HepG2 (cell line): ENCODE results near the gene CYBC1. TPM values are rescaled to one million over a fixed set of nuclear protein-coding genes. Genes with fewer than 3 reads are reported as not detected.

Experiments
- DPF2 ChIP-seq: sonication (generic); formaldehyde crosslinking; IDR thresholded peaks from 2 replicates; pipeline ENCODE4 v1.4.0; 2020; ENCODE audit warnings: mild to moderate bottlenecking, low read depth, missing genetic modification reagents, borderline replicate concordance
- ETV6 ChIP-seq: sonication (generic); formaldehyde crosslinking; conservative IDR thresholded peaks from 2 replicates; pipeline ENCODE4 v1.4.0; 2020; ENCODE audit warnings: missing genetic modification reagents
- HINFP ChIP-seq: sonication (generic); formaldehyde crosslinking; IDR thresholded peaks from 2 replicates; pipeline ENCODE4 v1.4.0; 2020; ENCODE audit warnings: low read depth, mild to moderate bottlenecking, missing genetic modification reagents
- KIAA2018 ChIP-seq: sonication (generic); formaldehyde crosslinking; IDR thresholded peaks from 2 replicates; pipeline ENCODE4 v1.5.0; 2020; ENCODE audit warnings: mild to moderate bottlenecking, missing genetic modification reagents, borderline replicate concordance
- NFYB ChIP-seq: sonication (generic); formaldehyde crosslinking; IDR thresholded peaks from 2 replicates; pipeline ENCODE4 v1.4.0; 2020; ENCODE audit warnings: missing genetic modification reagents
- SNAI1 ChIP-seq: sonication (generic); formaldehyde crosslinking; IDR thresholded peaks from 2 replicates; pipeline ENCODE4 v1.5.0; 2020; ENCODE audit warnings: mild to moderate bottlenecking, missing genetic modification reagents, borderline replicate concordance
- ZNF441 ChIP-seq: sonication (generic); formaldehyde crosslinking; IDR thresholded peaks from 2 replicates; pipeline ENCODE4 v1.7.0; 2021; ENCODE audit warnings: missing genetic modification reagents, borderline replicate concordance
- ZNF678 ChIP-seq: sonication (generic); formaldehyde crosslinking; IDR thresholded peaks from 2 replicates; pipeline ENCODE4 v1.4.0; 2020; ENCODE audit warnings: mild to moderate bottlenecking, missing genetic modification reagents
- ZNF770 ChIP-seq: sonication (generic); formaldehyde crosslinking; IDR thresholded peaks from 2 replicates; pipeline ENCODE4 v1.5.0; 2020; ENCODE audit warnings: mild to moderate bottlenecking, missing genetic modification reagents
- ZNF781 ChIP-seq: sonication (generic); formaldehyde crosslinking; IDR thresholded peaks from 2 replicates; pipeline ENCODE4 v1.5.1; 2020; ENCODE audit warnings: borderline replicate concordance, mild to moderate bottlenecking, missing genetic modification reagents; ENCODE audit errors: not compliant biosample characterization
- ZSCAN30 ChIP-seq: sonication (generic); formaldehyde crosslinking; IDR thresholded peaks from 2 replicates; pipeline ENCODE4 v1.5.0; 2020; ENCODE audit warnings: mild to moderate bottlenecking, missing genetic modification reagents
- polyA plus RNA-seq, 8 experiments: library from polyadenylated mRNA; depleted of rRNA in 3 of 8; stranded (reverse) in 7 of 8; unstranded in 1 of 8; fragments of >200 nt; fragmentation: Illumina TruSeq in 4 of 8; extraction: Trizol in 4 of 8; gene quantifications; 2 replicates each; pipeline versions ENCODE4 v1.2.1 to v1.2.3, GENCODE V29; 2011 to 2016; ENCODE audit warnings: low read depth in 4 of 8, missing spikeins in 1 of 8, mixed read lengths in 1 of 8; ENCODE audit not compliant: insufficient read depth in 1 of 8
- total RNA-seq, 5 experiments: library from RNA; depleted of rRNA; stranded (reverse); fragments of >200 nt; fragmentation: Illumina TruSeq; extraction: Trizol; gene quantifications; 2 replicates each; pipeline ENCODE4 v1.2.3, GENCODE V29; 2016; ENCODE audit warnings: low read depth in 1 of 5
- TF ChIP-seq, protein P1 (sequence below): fragments of 450-650 bp; IDR thresholded peaks from 2 replicates; pipeline ENCODE4 v1.6.1; 2017
- TF ChIP-seq, protein P2 (sequence below): sonication (generic); formaldehyde crosslinking; IDR thresholded peaks from 2 replicates; pipeline ENCODE4 v1.5.0; 2020; ENCODE audit warnings: mild to moderate bottlenecking, missing genetic modification reagents, moderate library complexity

Gene CYBC1
- total and polyA plus RNA-seq, 2 of the 13 experiments (the other 11 are each of a cell fraction or from before 2014, with no cell fraction given): 43.4 to 44.1 TPM

DNA sequence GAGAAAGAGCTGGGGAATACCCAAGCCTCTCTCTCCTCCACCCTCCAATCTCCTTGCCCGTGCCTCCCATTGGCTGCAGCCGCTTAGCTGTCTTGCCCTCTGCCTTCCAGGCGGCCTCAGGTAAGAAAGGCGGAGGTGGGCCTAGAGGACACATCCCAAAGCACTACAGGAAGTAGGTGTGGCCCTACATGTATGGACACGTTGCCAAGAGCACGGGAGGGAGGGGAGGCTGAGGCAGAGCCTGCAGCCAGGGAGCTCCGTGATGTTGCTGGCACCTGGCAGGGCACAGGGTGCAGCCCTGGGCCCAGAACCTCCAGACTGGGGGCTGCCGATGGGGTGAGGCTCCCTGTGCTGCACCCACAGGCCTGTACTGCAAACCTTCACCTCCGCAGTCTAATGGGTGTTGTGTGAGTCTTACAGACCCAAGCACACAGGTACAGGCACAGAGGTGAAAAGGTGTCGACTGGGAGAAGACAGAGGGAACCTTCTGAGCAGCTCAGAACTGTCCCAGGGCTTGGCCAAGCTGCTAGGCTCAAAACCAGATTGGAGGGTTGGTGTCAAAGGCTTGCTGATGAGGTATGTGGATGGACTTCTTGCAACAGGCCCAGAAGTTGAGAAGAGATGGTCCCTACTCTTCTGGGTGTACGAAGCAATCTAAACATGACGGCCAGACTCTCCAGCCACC is 45.4 kb upstream of the CYBC1 start (continued):
- TF ChIP-seq ZNF441 (CRISPR knock-in tag): no peak
- peak; percentile 40; the same call in 1 of the 2 replicates for TF ChIP-seq HINFP (CRISPR knock-in tag)
- TF ChIP-seq KIAA2018: no peak
- no peak for TF ChIP-seq ZSCAN30 (CRISPR knock-in tag)
- TF ChIP-seq ZNF781 (CRISPR knock-in tag): no peak
- 0 out of 2 replicates have a peak, but pooled peaks have one; percentile 23 for TF ChIP-seq DPF2
- TF ChIP-seq ZNF770 (CRISPR knock-in tag): no peak; the same call in 1 of the 2 replicates
- TF ChIP-seq, protein P1, sequence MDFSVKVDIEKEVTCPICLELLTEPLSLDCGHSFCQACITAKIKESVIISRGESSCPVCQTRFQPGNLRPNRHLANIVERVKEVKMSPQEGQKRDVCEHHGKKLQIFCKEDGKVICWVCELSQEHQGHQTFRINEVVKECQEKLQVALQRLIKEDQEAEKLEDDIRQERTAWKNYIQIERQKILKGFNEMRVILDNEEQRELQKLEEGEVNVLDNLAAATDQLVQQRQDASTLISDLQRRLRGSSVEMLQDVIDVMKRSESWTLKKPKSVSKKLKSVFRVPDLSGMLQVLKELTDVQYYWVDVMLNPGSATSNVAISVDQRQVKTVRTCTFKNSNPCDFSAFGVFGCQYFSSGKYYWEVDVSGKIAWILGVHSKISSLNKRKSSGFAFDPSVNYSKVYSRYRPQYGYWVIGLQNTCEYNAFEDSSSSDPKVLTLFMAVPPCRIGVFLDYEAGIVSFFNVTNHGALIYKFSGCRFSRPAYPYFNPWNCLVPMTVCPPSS: no peak
- TF ChIP-seq SNAI1 (CRISPR knock-in tag): no peak
- no peak for TF ChIP-seq ZNF678
- TF ChIP-seq NFYB (CRISPR knock-in tag): peak; percentile 54
- TF ChIP-seq, protein P2, sequence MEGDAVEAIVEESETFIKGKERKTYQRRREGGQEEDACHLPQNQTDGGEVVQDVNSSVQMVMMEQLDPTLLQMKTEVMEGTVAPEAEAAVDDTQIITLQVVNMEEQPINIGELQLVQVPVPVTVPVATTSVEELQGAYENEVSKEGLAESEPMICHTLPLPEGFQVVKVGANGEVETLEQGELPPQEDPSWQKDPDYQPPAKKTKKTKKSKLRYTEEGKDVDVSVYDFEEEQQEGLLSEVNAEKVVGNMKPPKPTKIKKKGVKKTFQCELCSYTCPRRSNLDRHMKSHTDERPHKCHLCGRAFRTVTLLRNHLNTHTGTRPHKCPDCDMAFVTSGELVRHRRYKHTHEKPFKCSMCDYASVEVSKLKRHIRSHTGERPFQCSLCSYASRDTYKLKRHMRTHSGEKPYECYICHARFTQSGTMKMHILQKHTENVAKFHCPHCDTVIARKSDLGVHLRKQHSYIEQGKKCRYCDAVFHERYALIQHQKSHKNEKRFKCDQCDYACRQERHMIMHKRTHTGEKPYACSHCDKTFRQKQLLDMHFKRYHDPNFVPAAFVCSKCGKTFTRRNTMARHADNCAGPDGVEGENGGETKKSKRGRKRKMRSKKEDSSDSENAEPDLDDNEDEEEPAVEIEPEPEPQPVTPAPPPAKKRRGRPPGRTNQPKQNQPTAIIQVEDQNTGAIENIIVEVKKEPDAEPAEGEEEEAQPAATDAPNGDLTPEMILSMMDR: no peak
- TF ChIP-seq ETV6 (CRISPR knock-in tag): no peak
